ENCODE results near the gene PRSS8. TPM values are rescaled to one million over a fixed set of nuclear protein-coding genes. Genes with fewer than 3 reads are reported as not detected.
A peak's percentile ranks its signal among the peaks of the same experiment; 100 is the strongest.

PRSS8 gene
- total RNA-seq, 4 donors from 2014 or later, result 39.2 to 121 (median 49.2) TPM

GRCh38 chr16:31133046-31133501 lies 2.5 kb downstream of the PRSS8 start:
- Histone ChIP-seq H3K27me3 (peaks cover 0 to 5% (median 0%) of the 10 kb centered on the region in 4 donors), H3K4me3 (peak overlapping the region; percentile 60 to 79 (median 72)), H3K4me1 (peaks cover 48 to 83% (median 50%) of the 10 kb centered on the region in 3 donors), H3K27ac (peak overlapping the region in 3 of 4 donors; percentile 93 to 96 (median 94)), H3K9me3 (no peaks in the 10 kb centered on the region), H3K36me3 (peaks cover 0 to 48% (median 4%) of the 10 kb centered on the region in 3 donors)
- 78 to 80% methylated on average over 1 to 6 of the region's 6 CpGs for WGBS, 2 donors
- TF ChIP-seq, protein P1, sequence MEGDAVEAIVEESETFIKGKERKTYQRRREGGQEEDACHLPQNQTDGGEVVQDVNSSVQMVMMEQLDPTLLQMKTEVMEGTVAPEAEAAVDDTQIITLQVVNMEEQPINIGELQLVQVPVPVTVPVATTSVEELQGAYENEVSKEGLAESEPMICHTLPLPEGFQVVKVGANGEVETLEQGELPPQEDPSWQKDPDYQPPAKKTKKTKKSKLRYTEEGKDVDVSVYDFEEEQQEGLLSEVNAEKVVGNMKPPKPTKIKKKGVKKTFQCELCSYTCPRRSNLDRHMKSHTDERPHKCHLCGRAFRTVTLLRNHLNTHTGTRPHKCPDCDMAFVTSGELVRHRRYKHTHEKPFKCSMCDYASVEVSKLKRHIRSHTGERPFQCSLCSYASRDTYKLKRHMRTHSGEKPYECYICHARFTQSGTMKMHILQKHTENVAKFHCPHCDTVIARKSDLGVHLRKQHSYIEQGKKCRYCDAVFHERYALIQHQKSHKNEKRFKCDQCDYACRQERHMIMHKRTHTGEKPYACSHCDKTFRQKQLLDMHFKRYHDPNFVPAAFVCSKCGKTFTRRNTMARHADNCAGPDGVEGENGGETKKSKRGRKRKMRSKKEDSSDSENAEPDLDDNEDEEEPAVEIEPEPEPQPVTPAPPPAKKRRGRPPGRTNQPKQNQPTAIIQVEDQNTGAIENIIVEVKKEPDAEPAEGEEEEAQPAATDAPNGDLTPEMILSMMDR (IDR thresholded peaks at IDR 0.05), result no peak
- no peak for TF ChIP-seq POLR2A (IDR thresholded peaks at IDR 0.05)
- intact Hi-C loops (cut with DNase I), result no loop called here
- DNase-seq, result no peak

DNA sequence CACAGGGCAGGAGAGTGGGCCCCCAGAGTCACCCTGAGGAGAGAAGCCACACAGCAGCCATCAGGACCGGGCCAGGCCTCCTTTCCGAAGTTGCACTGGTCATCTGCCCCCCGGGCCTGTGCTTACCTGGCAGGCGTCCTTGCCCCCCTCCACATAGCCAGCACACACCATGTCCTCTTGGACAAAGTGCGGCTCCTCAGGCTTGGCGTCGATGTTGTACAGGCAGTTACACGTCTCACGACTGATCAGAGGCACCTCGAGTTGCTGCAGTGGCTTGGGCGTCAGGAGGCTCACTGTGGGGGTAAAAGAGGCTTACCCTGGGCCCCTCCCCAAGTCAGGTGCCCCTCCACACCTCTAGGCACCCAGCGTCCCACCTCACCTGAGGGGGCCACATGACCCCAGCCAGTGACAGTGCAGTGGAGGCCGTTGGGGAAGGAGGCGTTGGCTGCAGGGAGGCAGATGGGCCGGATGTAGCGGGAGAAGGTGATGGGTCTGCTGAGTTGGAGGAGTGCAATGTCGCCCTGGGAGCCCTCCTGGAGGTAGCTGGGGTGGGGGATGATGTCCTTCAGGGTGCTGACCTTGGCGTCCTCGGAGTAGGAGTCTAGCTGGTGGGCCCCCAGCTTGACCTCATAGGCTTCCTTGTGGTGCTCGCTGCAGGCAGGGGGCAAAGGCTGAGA lies 3.1 kb downstream of the PRSS8 start:
- Histone ChIP-seq H3K4me3 (peak overlapping the region in 3 of 4 donors; percentile 4 to 60 (median 13)), H3K27me3 (peaks cover 0 to 5% (median 0%) of the 10 kb centered on the region in 4 donors), H3K9me3 (no peaks in the 10 kb centered on the region), H3K4me1 (peaks cover 49 to 86% (median 50%) of the 10 kb centered on the region in 3 donors), H3K27ac (peak overlapping the region; percentile 72 to 96 (median 94)), H3K36me3 (peaks cover 0 to 54% (median 10%) of the 10 kb centered on the region in 3 donors)
- intact Hi-C loops (cut with DNase I), result no loop called here
- 62 to 63% methylated on average over 9 to 11 of the region's 20 CpGs for WGBS, 2 donors
- TF ChIP-seq POLR2A (IDR thresholded peaks at IDR 0.05), result no peak
- TF ChIP-seq, protein P1 (IDR thresholded peaks at IDR 0.05), result no peak
- DNase-seq, result no peak

GRCh38 chr16:31131841-31132271 lies 3.7 kb downstream of the PRSS8 start:
- peak overlapping the region in 3 of 4 donors; percentile 4 to 60 (median 13) for H3K4me3 ChIP-seq
- H3K9me3 ChIP-seq, result no peaks in the 10 kb centered on the region
- 19 to 34% methylated on average over 3 of the region's 5 CpGs for WGBS, 2 donors
- H3K36me3 ChIP-seq, result peaks cover 0 to 60% (median 14%) of the 10 kb centered on the region in 3 donors
- H3K4me1 ChIP-seq, result peaks cover 49 to 89% (median 50%) of the 10 kb centered on the region in 3 donors
- TF ChIP-seq, protein P1 (IDR thresholded peaks at IDR 0.05), result no peak
- TF ChIP-seq POLR2A (IDR thresholded peaks at IDR 0.05), result no peak
- H3K27me3 ChIP-seq, result peaks cover 0 to 5% (median 0%) of the 10 kb centered on the region in 4 donors
- DNase-seq, result no peak
- intact Hi-C loops (cut with DNase I), result no loop called here
- peak overlapping the region; percentile 83 to 96 (median 94) for H3K27ac ChIP-seq

- Histone ChIP-seq H3K4me3 (peak overlapping the region in 3 of 4 donors; percentile 4 to 60 (median 13)), H3K9me3 (no peaks in the 10 kb centered on the region), H3K4me1 (peaks cover 49 to 89% (median 50%) of the 10 kb centered on the region in 3 donors), H3K27ac (peak overlapping the region; percentile 83 to 96 (median 94)), H3K27me3 (peaks cover 0 to 5% (median 0%) of the 10 kb centered on the region in 4 donors), H3K36me3 (peaks cover 0 to 62% (median 14%) of the 10 kb centered on the region in 3 donors)
- intact Hi-C loops (cut with DNase I), result no loop called here
- no peak for DNase-seq
- TF ChIP-seq, protein P1 (IDR thresholded peaks at IDR 0.05), result no peak
- TF ChIP-seq POLR2A (IDR thresholded peaks at IDR 0.05), result no peak
- 42% methylated on average over 6 of the region's 11 CpGs; no CpG with 5 or more reads in 1 of the 2 donors for WGBS, 2 donors
These were observed 4.1 kb downstream of the PRSS8 start for GRCh38 chr16:31131416-31131815.

GRCh38 chr16:31130899-31131298 lies 4.6 kb downstream of the PRSS8 start:
- intact Hi-C loops (cut with DNase I), result no loop called here
- Histone ChIP-seq H3K27me3 (peaks cover 0 to 5% (median 0%) of the 10 kb centered on the region in 4 donors), H3K36me3 (peaks cover 0 to 64% (median 14%) of the 10 kb centered on the region in 3 donors), H3K9me3 (no peaks in the 10 kb centered on the region), H3K27ac (peak overlapping the region; percentile 83 to 96 (median 94)), H3K4me3 (peak overlapping the region in 2 of 4 donors; percentile 4 to 60), H3K4me1 (peaks cover 47 to 86% (median 49%) of the 10 kb centered on the region in 3 donors)
- DNase-seq, result no peak
- WGBS, 2 donors, result 60% methylated on average over 1 of the region's 6 CpGs; no CpG with 5 or more reads in 1 of the 2 donors
- no peak for TF ChIP-seq POLR2A (IDR thresholded peaks at IDR 0.05)
- TF ChIP-seq, protein P1 (IDR thresholded peaks at IDR 0.05), result no peak

All from esophagus squamous epithelium (tissue), 5 donors.